BE2C (cell line): Measurements from ENCODE around the gene ADAMTSL1.

Source experiments
- DNase-seq: peaks from one replicate; pipeline ENCODE4 v3.0.0-alpha.2; 2020
- H3K27me3 ChIP-seq: fragments of 250-450 bp; sonication (Bioruptor Pico); 2 replicates; pipeline ENCODE4 v1.5.1; 2020; ENCODE audit warnings: mild to moderate bottlenecking
- H3K36me3 ChIP-seq: fragments of 250-450 bp; sonication (Bioruptor Pico); 2 replicates; pipeline ENCODE4 v1.5.1; 2020; ENCODE audit warnings: mild to moderate bottlenecking
- H3K4me1 ChIP-seq: fragments of 250-450 bp; sonication (Bioruptor Pico); 2 replicates; pipeline ENCODE4 v1.5.1; 2020
- H3K4me3 ChIP-seq: 2 replicates; pipeline ENCODE4 v1.5.1; 2011; ENCODE audit warnings: low read depth, low read length
- H3K9me3 ChIP-seq: fragments of 250-450 bp; sonication (Bioruptor Pico); 2 replicates; pipeline ENCODE4 v1.5.1; 2020
- CTCF ChIP-seq: IDR thresholded peaks from 2 replicates; pipeline ENCODE4 v1.5.1; 2012; ENCODE audit warnings: mild to moderate bottlenecking, low read depth, low read length

Gene ADAMTSL1

GRCh38 chr9:18739641-18740318, 265.8 kb downstream of the ADAMTSL1 start:
- Histone ChIP-seq H3K36me3 (no peaks in the 10 kb centered on the region), H3K9me3 (no peaks in the 10 kb centered on the region), H3K27me3 (no peaks in the 10 kb centered on the region), H3K4me3 (no peak overlapping the region), H3K4me1 (no peaks in the 10 kb centered on the region)
- no peak for TF ChIP-seq CTCF
- DNase-seq, result no peak

DNA sequence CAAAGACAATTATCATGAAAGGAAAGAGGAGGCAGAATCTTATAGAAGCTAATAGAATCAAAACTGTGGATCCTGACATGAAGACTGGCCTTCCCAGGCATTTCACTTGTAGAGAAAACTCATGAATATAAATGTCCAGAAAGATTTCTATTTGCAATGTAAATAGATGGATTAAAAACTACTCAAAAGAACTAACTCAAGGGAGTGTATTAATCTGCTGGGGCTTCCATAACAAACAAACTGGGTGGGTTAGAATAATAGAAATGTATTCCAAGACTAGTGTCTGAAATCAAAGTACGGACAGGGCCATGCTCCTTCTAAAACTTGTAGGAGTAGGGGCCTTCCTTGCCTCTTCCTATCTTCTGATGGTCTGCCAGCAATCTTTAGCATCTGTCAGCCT, 267.4 kb downstream of the ADAMTSL1 start:
- Histone ChIP-seq H3K9me3 (no peaks in the 10 kb centered on the region), H3K27me3 (no peaks in the 10 kb centered on the region), H3K36me3 (no peaks in the 10 kb centered on the region), H3K4me3 (no peak overlapping the region), H3K4me1 (no peaks in the 10 kb centered on the region)
- no peak for DNase-seq
- TF ChIP-seq CTCF, result no peak

GRCh38 chr9:18741945-18742344, 268.0 kb downstream of the ADAMTSL1 start:
- TF ChIP-seq CTCF, result no peak
- Histone ChIP-seq H3K36me3 (no peaks in the 10 kb centered on the region), H3K4me1 (no peaks in the 10 kb centered on the region), H3K4me3 (no peak overlapping the region), H3K9me3 (no peaks in the 10 kb centered on the region), H3K27me3 (no peaks in the 10 kb centered on the region)
- DNase-seq, result no peak

DNA sequence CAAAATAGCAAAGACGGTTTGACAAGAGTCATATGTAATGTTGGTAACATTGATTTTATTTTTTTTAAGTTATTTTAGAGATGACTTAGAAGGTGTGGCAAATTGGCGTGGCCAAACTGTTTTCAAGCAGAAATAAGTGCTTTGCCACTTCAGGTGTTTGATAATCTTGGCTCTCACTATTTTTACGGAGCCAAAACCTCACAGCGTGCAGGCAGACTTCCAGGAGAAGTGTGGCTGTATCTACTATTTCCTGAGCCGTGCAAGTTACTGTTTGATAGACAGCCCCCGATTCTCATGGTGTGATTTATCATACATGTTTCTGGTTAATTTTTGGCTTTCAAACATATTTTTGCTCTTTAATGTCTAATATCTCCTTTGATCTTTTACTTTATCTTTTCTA, 269.5 kb downstream of the ADAMTSL1 start:
- TF ChIP-seq CTCF, result no peak
- Histone ChIP-seq H3K9me3 (no peaks in the 10 kb centered on the region), H3K27me3 (no peaks in the 10 kb centered on the region), H3K36me3 (no peaks in the 10 kb centered on the region), H3K4me1 (no peaks in the 10 kb centered on the region), H3K4me3 (no peak overlapping the region)
- DNase-seq, result no peak

DNA sequence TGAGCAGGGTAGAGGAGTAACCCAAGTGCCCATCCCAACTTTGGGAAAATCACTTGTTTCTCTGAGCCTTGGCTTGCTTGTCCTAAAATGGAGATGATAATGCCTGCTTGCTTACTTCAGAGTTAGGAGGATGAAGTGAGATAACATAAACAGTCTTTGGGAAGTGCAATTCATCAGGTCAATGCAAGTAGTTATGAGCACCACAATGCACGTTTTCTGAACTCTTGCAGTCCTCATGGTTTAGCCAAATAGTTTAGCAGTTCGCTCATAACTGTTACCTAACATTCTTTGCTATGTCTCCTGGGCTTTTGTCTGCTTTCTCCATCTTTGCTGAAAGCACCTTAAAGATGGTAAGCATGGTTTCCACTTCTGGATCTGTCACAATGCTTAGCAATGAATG, 270.0 kb downstream of the ADAMTSL1 start:
- Histone ChIP-seq H3K36me3 (no peaks in the 10 kb centered on the region), H3K4me1 (no peaks in the 10 kb centered on the region), H3K4me3 (no peak overlapping the region), H3K27me3 (no peaks in the 10 kb centered on the region), H3K9me3 (no peaks in the 10 kb centered on the region)
- no peak for DNase-seq
- TF ChIP-seq CTCF, result no peak

GRCh38 chr9:18745710-18746109, 271.8 kb downstream of the ADAMTSL1 start:
- no peak for TF ChIP-seq CTCF
- Histone ChIP-seq H3K27me3 (no peaks in the 10 kb centered on the region), H3K4me1 (no peaks in the 10 kb centered on the region), H3K4me3 (no peak overlapping the region), H3K36me3 (no peaks in the 10 kb centered on the region), H3K9me3 (no peaks in the 10 kb centered on the region)
- no peak for DNase-seq
